Colonic mucosa (tissue), 4 donors: Measurements from ENCODE around the gene TIMP3. TPM values are rescaled to one million over a fixed set of nuclear protein-coding genes. Genes with fewer than 3 reads are reported as not detected.

ENCODE experiments used
- DNase-seq: peaks from one replicate; pipeline ENCODE4 v3.0.0-alpha.2; 2020
- H3K27ac ChIP-seq: fragments of 200-600 bp; one replicate; pipeline ENCODE4 v1.8.0; 2021
- H3K27me3 ChIP-seq: fragments of 200-600 bp; one replicate; pipeline ENCODE4 v1.8.0; 2021
- H3K36me3 ChIP-seq: fragments of 200-600 bp; one replicate; pipeline ENCODE4 v1.8.0; 2021
- H3K4me1 ChIP-seq: fragments of 200-600 bp; one replicate; pipeline ENCODE4 v1.8.0; 2021; ENCODE audit warnings: mild to moderate bottlenecking
- H3K4me3 ChIP-seq: fragments of 200-600 bp; one replicate; pipeline ENCODE4 v1.8.0; 2021
- H3K9ac ChIP-seq, 2 donors: one replicate each; pipeline ENCODE4 v1.7.0; 2013; ENCODE audit warnings: control low read depth in 2 of 2, low read depth in 2 of 2, low read length in 2 of 2
- H3K9me3 ChIP-seq: fragments of 200-600 bp; one replicate; pipeline ENCODE4 v1.8.0; 2021
- CTCF ChIP-seq: fragments of 200-600 bp; IDR thresholded peaks from one replicate; pipeline ENCODE4 v1.8.0; 2022; ENCODE audit warnings: antibody characterized with exemption, mild to moderate bottlenecking
- intact Hi-C: fragments of 100-400 bp; cut with DNase I; formaldehyde crosslinking; loops from one replicate; pipeline ENCODE4 v1.14.1; 2022
- total RNA-seq, 2 donors: library from RNA; stranded (reverse); fragmentation: NEBNext Ultra II Directional in 1 of 2; extraction: Animal tissue kit (Norgen Biotek cat#: 25700) in 1 of 2; gene quantifications; one replicate each; pipeline ENCODE4 v1.2.1, GENCODE V29; 2021
- donor health status: healthy.
- donor health status: DM: no; HTN: no; CAD: no.
- donor health status: DM: no; HTN: no; CAD: no.

The TIMP3 gene
- total RNA-seq, 2 donors from 2014 or later = 13.3 to 33.6 TPM

GRCh38 chr22:32904044-32904443 is 102.5 kb downstream of the TIMP3 start:
- intact Hi-C loops = no loop called here
- no peak for TF ChIP-seq CTCF
- peak; percentile 45 for DNase-seq

DNA sequence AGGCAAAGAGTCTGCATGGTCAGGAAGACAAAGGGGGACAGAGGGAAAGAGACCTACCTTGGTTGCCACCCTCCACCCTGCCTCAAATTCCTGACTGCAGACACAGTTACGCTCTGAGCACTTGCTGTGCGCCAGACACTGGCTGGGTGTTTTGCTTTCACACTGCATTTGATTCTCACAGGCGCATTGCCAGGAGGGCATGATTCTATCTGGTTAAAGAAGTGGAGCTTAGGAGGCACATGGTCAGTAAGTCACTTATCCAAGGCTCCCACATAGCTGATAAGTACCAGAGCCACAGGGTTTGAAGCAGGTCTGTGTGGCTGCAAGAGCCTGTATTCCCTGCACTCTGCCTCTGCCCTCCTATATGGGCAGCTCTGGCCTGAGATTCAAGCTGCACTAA is 103.9 kb downstream of the TIMP3 start:
- Histone ChIP-seq H3K36me3 (no peaks in the 10 kb centered on the region), H3K27ac (no peak overlapping the region), H3K9me3 (no peaks in the 10 kb centered on the region), H3K27me3 (no peaks in the 10 kb centered on the region), H3K4me1 (no peaks in the 10 kb centered on the region), H3K4me3 (no peak overlapping the region), H3K9ac (no peak overlapping the region)
- intact Hi-C loops = no loop called here
- no peak for DNase-seq
- no peak for TF ChIP-seq CTCF

More at GRCh38 chr22:32904044-32904443, 102.5 kb downstream of the TIMP3 start:
- Histone ChIP-seq H3K9me3 (no peaks in the 10 kb centered on the region), H3K27me3 (no peaks in the 10 kb centered on the region), H3K4me1 (no peaks in the 10 kb centered on the region), H3K27ac (no peak overlapping the region), H3K36me3 (no peaks in the 10 kb centered on the region), H3K4me3 (no peak overlapping the region), H3K9ac (no peak overlapping the region)

DNA sequence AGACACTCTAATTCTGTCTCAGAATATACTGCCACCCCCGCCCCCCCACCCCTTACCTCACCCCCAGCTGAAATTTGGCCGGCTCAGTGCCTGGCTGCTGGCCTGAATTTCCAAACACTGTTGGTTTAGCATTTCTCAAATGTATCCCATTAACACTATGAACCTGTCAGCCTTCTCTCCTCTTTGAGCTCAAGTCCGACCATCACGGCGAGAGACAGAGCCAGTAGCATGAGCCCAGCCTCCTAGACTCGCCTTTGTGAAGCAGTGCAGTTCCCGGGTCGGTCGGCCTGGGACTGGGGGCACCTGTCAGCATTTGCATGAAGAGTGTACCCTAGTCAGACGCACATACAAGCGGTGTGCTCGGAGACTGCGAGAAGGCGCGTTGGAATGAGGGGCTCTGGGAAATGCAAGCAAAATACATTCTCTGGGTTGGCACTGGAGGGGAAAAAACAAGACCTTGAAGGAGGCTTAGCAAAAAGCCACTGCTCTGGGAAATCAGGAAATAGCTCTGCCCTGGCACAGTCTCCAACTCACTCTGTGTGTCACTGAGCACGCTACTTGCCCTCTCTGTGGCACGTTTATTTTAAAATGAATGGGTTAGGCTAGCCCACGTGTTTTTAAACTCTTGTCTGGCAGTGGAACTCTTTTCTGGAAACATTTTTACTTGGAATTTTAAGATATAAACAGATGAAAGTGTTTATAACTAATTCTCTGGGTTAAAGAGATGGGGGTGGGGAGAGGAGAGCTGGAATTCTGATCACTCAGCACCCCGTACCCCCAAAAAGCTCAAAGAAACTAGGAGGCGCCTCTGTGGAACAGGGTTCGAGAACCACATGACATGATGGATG is 108.3 kb downstream of the TIMP3 start:
- DNase-seq = no peak
- Histone ChIP-seq H3K9me3 (no peaks in the 10 kb centered on the region), H3K27ac (no peak overlapping the region), H3K9ac (no peak overlapping the region), H3K4me3 (no peak overlapping the region), H3K4me1 (no peaks in the 10 kb centered on the region), H3K27me3 (no peaks in the 10 kb centered on the region), H3K36me3 (no peaks in the 10 kb centered on the region)
- TF ChIP-seq CTCF = no peak
- intact Hi-C loops = no loop called here

DNA sequence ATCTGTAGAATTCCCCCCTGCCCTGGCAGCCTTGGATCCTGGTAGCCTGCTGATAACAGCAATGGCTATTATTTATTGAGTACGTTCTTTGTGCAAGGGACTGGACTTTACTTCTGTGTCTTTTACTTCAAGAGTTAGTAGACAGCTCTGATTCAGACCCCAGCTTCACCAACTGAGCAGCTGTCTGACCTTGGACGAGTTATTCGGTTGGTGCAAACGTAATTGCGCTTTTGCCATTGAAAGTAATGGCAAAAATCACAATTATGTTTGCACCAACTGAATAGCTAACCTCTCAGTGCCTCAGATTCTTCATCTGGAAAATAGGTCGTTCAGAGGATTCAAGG is 108.9 kb downstream of the TIMP3 start:
- DNase-seq = no peak
- Histone ChIP-seq H3K9ac (no peak overlapping the region), H3K9me3 (no peaks in the 10 kb centered on the region), H3K4me1 (no peaks in the 10 kb centered on the region), H3K27me3 (no peaks in the 10 kb centered on the region), H3K4me3 (no peak overlapping the region), H3K36me3 (no peaks in the 10 kb centered on the region), H3K27ac (no peak overlapping the region)
- intact Hi-C loops = no loop called here
- TF ChIP-seq CTCF = no peak

GRCh38 chr22:32911503-32911902 is 110.0 kb downstream of the TIMP3 start:
- no peaks in the 10 kb centered on the region for H3K9me3 ChIP-seq
- H3K4me1 ChIP-seq = no peaks in the 10 kb centered on the region
- no peaks in the 10 kb centered on the region for H3K27me3 ChIP-seq
- intact Hi-C loops = no loop called here
- H3K4me3 ChIP-seq = no peak overlapping the region
- no peaks in the 10 kb centered on the region for H3K36me3 ChIP-seq
- no peak for DNase-seq
- H3K27ac ChIP-seq = no peak overlapping the region
- no peak overlapping the region for H3K9ac ChIP-seq
- no peak for TF ChIP-seq CTCF
